Measurements from ENCODE around the gene ATXN7L2.

Gene ATXN7L2

DNA sequence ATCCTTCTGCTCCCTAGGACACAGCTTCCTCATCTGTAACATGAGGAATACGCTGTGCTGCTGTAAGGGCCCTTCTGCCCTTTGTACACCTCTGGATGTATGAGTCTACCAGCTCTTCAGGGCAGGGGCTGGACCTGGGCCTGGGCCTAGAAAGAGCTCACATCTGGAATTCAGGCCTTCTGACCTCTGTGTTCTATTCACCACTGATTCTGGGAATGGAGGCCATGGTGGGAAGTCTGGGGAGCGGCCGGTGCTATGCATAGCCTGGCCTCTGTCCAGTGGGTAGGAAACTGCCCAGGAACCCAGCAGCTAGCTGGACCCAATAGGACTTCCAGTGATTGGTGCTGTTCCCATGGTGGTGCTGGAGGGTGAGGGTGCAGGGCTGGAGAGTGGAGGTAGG lies 45.0 kb downstream of the ATXN7L2 start:
- no peak for DNase-seq

- DNase-seq, result no peak
Measured at GRCh38 chr1:109529881-109530456, 46.3 kb downstream of the ATXN7L2 start.

DNA sequence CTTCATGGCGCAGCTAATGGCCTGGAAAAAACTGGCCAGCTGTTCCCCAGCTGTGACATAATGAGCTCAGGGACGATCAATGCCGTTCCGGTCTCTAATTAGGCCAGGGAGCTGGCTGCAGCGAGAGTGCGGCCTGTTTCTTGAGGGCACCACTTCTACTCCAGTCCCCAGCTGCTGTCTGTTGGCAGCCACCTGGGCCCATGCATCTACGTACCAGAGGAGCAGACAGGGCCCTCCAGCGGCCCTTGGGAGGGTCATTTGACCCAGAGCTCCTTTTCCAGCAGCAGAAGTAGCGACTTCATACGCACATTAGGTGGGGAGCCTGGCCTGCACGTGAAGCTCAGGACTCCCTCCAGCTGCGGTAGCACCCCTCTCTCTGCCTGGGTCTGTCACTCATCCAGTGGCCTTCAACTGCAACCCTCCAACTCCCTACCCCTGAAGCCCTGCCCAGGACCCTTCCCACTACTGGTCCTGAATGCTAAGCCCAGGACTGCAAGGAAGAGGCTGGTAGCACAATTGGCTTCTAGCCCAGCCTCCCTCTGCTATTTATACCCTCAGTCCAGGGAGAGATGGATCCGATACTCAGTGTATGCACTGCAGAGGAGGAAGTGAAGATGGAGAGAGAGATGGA lies 46.9 kb downstream of the ATXN7L2 start:
- no peak for DNase-seq

DNA sequence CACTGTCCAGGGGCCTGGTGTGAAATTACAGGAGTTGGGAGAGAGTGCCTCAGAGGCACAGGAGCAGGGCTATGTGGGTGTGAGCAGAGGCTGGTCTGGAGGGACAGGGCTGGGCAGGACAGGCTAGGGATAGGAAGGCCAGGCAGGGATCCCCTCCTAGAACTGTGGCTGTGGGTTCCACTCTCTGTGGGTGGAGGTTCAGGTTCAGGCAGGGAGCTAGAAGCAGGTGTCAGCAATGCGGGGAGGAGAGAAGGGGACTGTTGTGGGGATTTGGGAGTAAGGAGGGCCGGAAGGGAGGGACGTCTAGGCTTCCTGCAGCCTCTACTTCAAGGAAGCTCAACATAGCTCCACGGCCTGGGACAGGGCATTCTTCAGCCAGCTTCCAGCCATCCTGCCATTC lies 47.7 kb downstream of the ATXN7L2 start:
- no peak for DNase-seq

- no peak for DNase-seq
Measured at GRCh38 chr1:109531826-109532364, 48.2 kb downstream of the ATXN7L2 start.

DNA sequence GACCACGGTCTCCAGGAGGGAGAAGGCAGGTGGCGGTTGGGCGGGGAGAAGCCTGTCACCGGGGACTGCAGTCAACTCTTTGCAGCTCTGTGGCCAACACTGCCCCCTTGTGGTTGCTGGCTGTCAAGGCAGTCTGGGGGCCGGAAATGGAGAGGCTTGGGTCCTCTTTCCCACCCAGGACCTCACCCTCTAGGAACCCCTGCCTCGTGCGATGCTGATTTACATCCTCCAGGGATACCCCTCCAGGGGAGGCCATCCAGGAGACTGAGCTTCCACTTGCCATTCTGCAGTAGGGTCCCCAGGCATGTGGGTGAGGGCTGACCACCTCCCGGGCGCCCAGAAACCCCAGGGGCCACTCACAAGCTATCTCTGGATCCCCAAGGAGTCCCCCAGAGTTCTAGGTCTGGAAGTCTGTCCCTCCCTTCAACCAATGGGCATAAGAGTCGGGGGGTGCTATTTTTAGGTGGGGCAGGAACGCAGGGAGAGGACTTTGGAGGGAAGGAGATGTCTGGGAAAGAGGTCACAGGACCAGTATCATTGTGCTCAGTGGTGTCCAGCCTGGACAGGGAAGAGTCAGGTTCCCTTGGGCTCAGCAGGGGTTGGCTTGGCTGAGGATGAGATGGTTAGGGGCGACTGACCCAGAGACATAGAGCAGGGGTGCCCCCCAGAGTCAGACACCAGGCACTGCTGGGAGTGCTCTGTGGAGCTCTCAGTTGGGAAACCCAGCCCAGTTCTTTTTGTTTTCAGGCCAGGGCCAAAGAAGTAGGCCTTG lies 48.8 kb downstream of the ATXN7L2 start:
- peak; percentile 89 for DNase-seq

DNA sequence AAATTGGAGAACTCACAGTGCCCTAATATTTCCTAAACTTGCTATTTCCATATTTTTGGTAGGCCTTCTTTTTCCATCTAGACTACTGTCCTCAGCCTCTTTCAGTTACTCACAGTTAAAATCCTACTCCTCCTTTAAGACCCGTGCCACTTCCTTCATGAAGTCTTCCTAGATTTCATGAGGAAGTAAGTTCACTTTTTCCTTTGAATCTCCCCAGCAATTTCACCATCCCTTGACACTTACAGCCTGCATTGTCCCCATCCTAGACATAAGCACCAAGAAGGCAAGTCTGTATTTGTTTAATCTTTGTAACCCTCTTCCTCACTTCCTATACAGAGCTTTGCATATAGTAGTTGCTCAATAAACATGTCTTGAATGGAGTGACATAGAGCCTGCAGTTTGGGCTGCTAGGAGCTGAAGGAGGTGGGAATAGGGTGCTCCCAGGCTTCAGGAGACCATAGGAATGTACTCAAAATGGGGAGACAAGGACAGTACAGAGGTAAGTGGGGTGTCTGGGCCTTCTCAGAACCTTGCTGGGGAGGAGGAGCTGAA lies 50.7 kb downstream of the ATXN7L2 start:
- no peak for DNase-seq

DNA sequence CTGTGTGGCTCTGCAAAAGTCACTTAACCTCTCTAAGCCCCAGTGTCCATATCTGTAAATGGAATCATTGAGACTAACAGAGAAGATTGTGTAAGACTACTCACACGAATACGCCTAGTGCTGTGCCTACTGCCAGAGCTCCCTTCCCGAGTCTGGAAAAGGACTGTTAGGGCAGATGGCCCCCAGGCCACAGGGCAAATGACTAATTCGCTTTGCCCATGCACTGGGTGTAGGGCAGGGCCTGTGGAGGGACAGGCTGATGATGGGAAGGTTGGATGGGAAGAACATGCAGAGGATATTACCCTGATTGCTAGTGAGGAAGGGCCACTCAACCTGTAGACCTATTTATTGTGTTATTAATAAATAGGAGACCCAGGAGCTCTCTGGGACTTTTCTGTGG lies 51.8 kb downstream of the ATXN7L2 start:
- no peak for DNase-seq

- DNase-seq, result no peak
Measured at GRCh38 chr1:109535971-109536491, 52.3 kb downstream of the ATXN7L2 start.

DNA sequence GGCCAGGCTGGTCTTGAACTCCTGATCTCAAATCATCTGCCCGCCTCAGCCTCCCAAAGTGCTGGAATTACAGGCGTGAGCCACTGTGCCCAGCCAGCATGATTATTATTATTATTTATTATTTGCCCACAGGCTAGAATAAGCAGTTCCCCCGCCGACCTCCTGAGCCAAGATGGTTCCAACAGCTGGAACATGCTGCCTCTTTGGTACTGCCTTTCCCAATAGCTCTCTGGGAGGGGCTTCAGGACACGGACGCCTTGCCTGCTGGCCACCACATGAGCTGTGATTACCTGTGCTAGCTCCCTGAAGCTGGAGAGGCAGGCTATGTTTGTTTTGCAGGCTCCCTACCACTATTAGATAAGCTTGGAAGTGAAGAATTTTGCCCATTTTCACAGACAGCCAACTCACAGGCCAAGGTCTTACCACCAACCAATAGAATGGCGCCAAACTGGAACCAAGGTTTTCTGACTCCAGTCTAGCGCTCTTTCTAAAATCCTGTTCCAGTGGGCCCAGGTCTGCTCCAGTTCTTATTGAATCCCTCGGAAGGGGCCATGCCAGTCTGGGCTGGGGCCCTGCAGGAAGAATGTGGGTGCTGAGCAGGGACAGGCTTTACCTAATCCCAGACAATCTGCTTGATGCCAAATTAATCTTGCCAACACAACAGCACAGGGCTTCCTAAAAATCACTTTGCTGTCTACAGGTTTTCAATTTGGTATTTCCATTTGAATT lies 53.9 kb downstream of the ATXN7L2 start:
- DNase-seq, result no peak

- DNase-seq, result no peak
Measured at GRCh38 chr1:109538827-109539555, 55.3 kb downstream of the ATXN7L2 start.

- no peak for DNase-seq
Measured at GRCh38 chr1:109539676-109540075, 56.0 kb downstream of the ATXN7L2 start, which contains the start of gene GPR61. GPR61 (plus strand) TSS chr1:109539872; CDS start chr1:109543023, 3,151 bp downstream.

DNA sequence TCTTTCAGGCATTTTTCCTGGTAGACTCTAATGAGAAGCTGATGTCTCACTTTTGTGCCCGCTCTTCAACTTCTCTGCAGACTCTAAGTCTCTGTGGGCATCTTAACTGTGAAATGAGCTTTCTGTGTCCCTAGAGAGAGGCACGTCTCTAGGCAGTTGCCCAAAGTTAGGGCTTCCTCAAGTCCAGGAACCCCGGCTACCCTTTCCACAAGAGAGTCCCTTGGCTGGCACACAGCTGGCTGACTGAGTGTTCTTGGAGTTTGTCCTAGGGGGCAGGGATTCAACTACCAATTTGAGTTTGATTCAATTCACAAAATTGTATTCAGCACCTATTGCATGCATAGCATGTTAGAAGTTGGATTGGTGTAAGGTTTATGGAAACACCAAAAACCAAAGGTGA lies 57.4 kb downstream of the ATXN7L2 start:
- DNase-seq, result no peak

All from DMS53 (cell line).